Large intestine (tissue), 3 donors: ENCODE results near the gene SULF2. TPM values are rescaled to one million over a fixed set of nuclear protein-coding genes. Genes with fewer than 3 reads are reported as not detected.

Experiments
- DNase-seq, 2 donors: peaks; one replicate each; pipeline versions ENCODE4 v3.0.0 to v3.0.0-alpha.2; 2013
- H3K27ac ChIP-seq: one replicate; pipeline ENCODE4 v1.5.1; 2013; ENCODE audit warnings: low read length
- H3K27me3 ChIP-seq: 2 replicates; pipeline ENCODE4 v1.6.1; 2013; ENCODE audit warnings: low read length; ENCODE audit not compliant: control insufficient read depth, insufficient read depth
- H3K36me3 ChIP-seq: 2 replicates; pipeline ENCODE4 v1.6.1; 2013; ENCODE audit warnings: low read length; ENCODE audit not compliant: control insufficient read depth, insufficient read depth
- H3K4me1 ChIP-seq: one replicate; pipeline ENCODE4 v1.6.1; 2013; ENCODE audit warnings: low read length; ENCODE audit not compliant: control insufficient read depth, insufficient read depth
- H3K4me3 ChIP-seq: one replicate; pipeline ENCODE4 v1.5.1; 2013; ENCODE audit warnings: low read length
- H3K9me3 ChIP-seq: one replicate; pipeline ENCODE4 v1.6.1; 2013; ENCODE audit warnings: mild to moderate bottlenecking, low read depth, low read length, moderate library complexity; ENCODE audit not compliant: control insufficient read depth
- WGBS: methylation state at CpG from one replicate; pipeline ENCODE4 v1.1.5; 2013; ENCODE audit warnings: low lambda C conversion rate; ENCODE audit not compliant: insufficient coverage; 5-methylcytosine and 5-hydroxymethylcytosine counted together
- polyA plus RNA-seq: library from polyadenylated mRNA; unstranded; fragments of 120-200 nt; gene quantifications from one replicate; pipeline ENCODE4 v1.2.1, GENCODE V29; 2013

SULF2 gene
- polyA plus RNA-seq, 1 donor: 51.7 TPM

GRCh38 chr20:47785854-47786764, 828 bp upstream of the SULF2 start:
- WGBS: no CpG with 5 or more reads among the region's 86 CpGs
- peak overlapping the region; percentile 80 for H3K27ac ChIP-seq
- H3K4me3 ChIP-seq: peak overlapping the region; percentile 49
- DNase-seq: peak; percentile 61 to 86
- H3K36me3 ChIP-seq: no peaks in the 10 kb centered on the region
- no peaks in the 10 kb centered on the region for H3K27me3 ChIP-seq
- no peaks in the 10 kb centered on the region for H3K9me3 ChIP-seq
- H3K4me1 ChIP-seq: peaks cover 15% of the 10 kb centered on the region

- Histone ChIP-seq H3K4me1 (peaks cover 15% of the 10 kb centered on the region), H3K27me3 (no peaks in the 10 kb centered on the region), H3K27ac (no peak overlapping the region), H3K4me3 (peak overlapping the region; percentile 58), H3K36me3 (no peaks in the 10 kb centered on the region), H3K9me3 (no peaks in the 10 kb centered on the region)
- WGBS: no CpG with 5 or more reads among the region's 69 CpGs
- DNase-seq: peak in 1 of 2 donors; percentile 58
Measured at GRCh38 chr20:47784599-47785310, 526 bp downstream of the SULF2 start.

DNA sequence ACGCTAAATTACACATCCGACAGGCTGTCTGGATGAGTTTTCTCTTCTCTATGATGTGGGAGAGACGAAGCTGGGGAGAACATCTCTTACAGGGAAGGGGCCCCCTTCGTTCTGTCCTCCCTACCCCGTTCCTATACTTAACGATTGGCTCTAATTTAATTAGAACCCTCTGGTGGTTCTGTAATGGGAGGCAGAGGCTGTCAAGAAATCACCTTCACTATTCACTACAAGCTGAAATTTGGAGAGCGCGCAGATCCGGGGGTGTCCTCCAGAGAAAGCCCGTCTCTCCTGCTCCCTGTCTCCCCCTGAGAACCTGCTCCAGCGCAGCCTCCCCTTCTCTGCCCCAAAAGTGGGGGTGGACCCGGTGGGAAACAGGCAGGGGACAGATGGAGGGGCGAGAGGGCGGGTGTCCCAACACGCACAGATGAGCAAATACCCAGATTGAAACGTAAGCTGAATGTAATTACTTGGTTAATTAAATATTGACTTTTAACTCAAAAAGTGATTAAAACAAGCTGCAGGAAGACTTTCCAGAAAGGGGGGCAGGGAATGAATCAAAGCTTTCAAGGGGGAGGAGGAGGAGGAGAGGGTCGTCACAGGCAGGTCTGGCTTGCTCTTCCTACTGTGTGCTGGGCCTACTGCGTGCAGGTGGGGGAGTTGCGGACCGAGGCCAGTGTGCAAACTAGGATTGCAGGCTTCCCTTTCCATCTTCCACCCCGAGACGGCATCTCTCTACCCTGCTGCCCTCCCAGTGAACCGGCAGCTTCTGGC, 1.3 kb downstream of the SULF2 start:
- peaks cover 15% of the 10 kb centered on the region for H3K4me1 ChIP-seq
- H3K36me3 ChIP-seq: no peaks in the 10 kb centered on the region
- H3K4me3 ChIP-seq: peak overlapping the region; percentile 58
- no peaks in the 10 kb centered on the region for H3K27me3 ChIP-seq
- WGBS: no CpG with 5 or more reads among the region's 23 CpGs
- H3K27ac ChIP-seq: no peak overlapping the region
- no peaks in the 10 kb centered on the region for H3K9me3 ChIP-seq
- DNase-seq: no peak

DNA sequence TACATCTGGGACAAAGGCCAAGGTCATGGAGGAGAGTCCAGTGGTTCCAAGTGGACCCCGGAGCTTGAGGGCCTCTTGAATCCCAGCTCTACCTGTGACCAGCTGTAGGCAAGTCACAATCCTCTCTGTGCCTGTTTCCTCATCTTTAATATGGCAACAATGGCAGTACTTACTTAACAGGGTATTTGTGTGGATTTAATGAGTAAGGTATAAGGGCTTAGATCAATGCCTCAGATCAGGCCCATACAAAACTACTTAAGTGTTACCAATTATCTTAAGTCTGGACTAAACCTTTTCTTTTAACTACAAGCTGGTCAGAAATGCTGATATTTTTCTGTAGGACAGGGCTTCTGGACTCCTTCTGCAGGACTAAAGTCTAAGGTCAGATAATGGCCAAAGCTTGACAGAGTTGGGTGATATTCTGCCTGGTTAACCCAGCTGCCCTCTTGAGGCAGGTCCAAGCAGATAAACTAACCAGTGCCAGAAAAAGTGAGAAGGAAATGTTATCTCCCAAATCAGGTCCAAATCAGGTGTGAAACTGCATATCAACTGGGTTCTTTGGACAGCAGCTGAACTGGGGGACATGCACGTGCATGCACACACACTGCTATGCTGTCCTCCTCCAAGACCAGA, 2.2 kb downstream of the SULF2 start:
- Histone ChIP-seq H3K4me1 (peaks cover 15% of the 10 kb centered on the region), H3K36me3 (no peaks in the 10 kb centered on the region), H3K27me3 (no peaks in the 10 kb centered on the region), H3K9me3 (no peaks in the 10 kb centered on the region), H3K27ac (no peak overlapping the region), H3K4me3 (no peak overlapping the region)
- WGBS: no CpG with 5 or more reads among the region's 2 CpGs
- no peak for DNase-seq

- no peaks in the 10 kb centered on the region for H3K36me3 ChIP-seq
- no peak overlapping the region for H3K27ac ChIP-seq
- WGBS: no CpG with 5 or more reads among the region's 7 CpGs
- H3K9me3 ChIP-seq: no peaks in the 10 kb centered on the region
- no peak for DNase-seq
- H3K27me3 ChIP-seq: no peaks in the 10 kb centered on the region
- H3K4me3 ChIP-seq: no peak overlapping the region
- peaks cover 15% of the 10 kb centered on the region for H3K4me1 ChIP-seq
Measured at GRCh38 chr20:47782076-47782475, 3.2 kb downstream of the SULF2 start.

- H3K27ac ChIP-seq: no peak overlapping the region
- no peak for DNase-seq
- H3K4me3 ChIP-seq: no peak overlapping the region
- no peaks in the 10 kb centered on the region for H3K36me3 ChIP-seq
- no peaks in the 10 kb centered on the region for H3K9me3 ChIP-seq
- H3K4me1 ChIP-seq: peaks cover 18% of the 10 kb centered on the region
- no peaks in the 10 kb centered on the region for H3K27me3 ChIP-seq
- no CpG with 5 or more reads among the region's 4 CpGs for WGBS
Measured at GRCh38 chr20:47781632-47782031, 3.6 kb downstream of the SULF2 start.

DNA sequence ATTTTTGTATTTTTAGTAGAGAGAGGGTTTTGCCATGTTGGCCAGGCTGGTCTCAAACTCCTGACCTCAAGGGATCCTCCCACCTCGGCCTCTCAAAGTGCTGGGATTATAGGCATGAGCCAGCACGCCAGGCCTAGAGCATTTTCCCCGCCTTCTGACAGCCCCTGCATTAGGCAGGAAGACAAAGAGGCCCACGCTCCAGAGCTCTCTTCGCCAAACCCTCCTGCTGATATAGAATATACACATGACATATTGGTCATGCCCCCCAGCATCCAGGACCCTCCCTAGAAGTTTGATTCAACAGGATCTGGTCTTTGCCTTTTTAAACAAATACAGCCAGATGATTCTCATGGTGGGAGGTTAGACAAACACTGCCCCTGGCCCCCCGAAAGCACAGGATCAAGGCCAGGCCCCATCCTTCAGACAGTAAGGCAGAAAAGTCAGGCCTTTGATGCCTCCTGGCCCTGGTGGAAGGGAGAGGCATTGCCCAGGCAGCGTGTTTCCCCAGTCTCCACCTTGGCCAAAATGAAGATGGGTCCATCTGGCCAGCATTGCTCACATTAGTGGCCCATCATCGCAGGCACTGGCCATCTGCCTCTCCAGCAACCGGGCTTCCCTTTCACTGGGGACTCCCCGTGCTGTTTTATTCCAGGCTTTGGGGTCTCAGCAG, 4.4 kb downstream of the SULF2 start:
- Histone ChIP-seq H3K4me1 (peaks cover 21% of the 10 kb centered on the region), H3K9me3 (no peaks in the 10 kb centered on the region), H3K36me3 (no peaks in the 10 kb centered on the region), H3K27me3 (no peaks in the 10 kb centered on the region), H3K4me3 (no peak overlapping the region), H3K27ac (no peak overlapping the region)
- WGBS: no CpG with 5 or more reads among the region's 10 CpGs
- no peak for DNase-seq

DNA sequence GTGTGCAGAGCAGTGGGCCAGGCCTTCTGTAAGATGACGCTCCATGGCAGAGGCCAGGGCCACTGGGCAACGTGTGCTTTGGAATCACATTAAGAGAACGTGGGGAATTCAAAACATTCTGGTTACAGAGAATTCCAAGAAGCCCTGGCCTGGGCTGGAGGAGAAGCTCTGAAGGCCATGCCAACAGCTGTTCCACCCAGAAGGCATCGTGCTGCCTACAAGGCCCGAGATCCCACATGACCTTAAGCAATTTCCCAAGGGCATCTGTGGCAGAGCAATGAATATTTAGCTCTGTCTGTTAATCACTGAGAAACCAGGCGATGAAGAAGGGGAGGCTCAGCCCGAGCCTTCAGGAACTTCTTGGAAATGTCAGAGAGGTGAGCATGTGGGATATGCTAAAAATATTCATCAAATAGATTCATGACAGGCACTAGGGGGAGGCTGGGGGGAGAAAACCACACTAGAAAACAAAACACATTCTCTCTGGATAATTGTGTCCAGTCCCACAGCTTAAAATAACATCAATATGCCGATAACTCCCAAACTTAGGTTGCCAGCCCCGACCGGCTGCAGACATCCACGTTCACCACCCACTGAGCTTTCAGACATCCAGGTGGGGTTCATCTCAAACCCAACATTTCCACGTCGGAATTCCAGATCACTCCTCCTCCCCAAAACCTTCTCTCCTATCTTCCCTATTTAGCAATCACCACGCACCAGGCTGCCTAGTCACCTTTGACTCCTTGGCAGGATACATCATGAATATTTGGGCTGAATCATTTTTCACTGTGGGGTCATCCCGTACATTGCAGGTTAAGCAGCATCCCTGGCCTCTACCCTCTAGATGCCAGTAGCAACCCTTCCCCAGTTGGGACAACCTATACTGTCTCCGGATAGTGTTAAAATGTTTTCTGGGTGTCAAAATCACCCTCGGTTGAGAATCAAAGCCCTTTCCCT, 6.6 kb downstream of the SULF2 start:
- no CpG with 5 or more reads among the region's 17 CpGs for WGBS
- H3K27ac ChIP-seq: no peak overlapping the region
- H3K9me3 ChIP-seq: no peaks in the 10 kb centered on the region
- peaks cover 24% of the 10 kb centered on the region for H3K4me1 ChIP-seq
- no peaks in the 10 kb centered on the region for H3K27me3 ChIP-seq
- H3K4me3 ChIP-seq: no peak overlapping the region
- H3K36me3 ChIP-seq: no peaks in the 10 kb centered on the region
- no peak for DNase-seq

DNA sequence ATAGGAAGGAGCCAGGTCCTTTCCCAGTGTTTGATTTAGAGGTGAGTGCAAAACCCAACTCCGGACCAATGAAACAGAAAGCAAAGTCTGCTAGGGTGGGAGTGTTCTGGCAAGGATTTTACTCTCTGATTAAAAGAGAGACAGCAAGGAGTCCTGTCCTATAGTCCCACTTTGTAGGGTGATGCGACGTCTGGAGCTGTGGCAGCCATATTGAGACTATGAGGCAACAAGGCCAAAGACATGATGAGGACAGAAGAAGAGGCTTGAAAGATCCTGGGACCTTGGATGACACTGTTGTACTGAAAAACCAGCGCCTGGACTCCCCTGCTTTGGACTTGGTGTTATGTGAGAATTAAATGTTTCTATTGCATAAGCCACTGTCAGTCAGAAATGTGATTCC, 8.1 kb downstream of the SULF2 start:
- Histone ChIP-seq H3K27me3 (no peaks in the 10 kb centered on the region), H3K27ac (no peak overlapping the region), H3K36me3 (no peaks in the 10 kb centered on the region), H3K4me3 (no peak overlapping the region), H3K4me1 (peaks cover 25% of the 10 kb centered on the region), H3K9me3 (no peaks in the 10 kb centered on the region)
- no peak for DNase-seq
- WGBS: 100% methylated on average over 1 of the region's 4 CpGs
